ENCODE measurements around the gene CCDC60. TPM values are rescaled to one million over a fixed set of nuclear protein-coding genes. Genes with fewer than 3 reads are reported as not detected.

The CCDC60 gene
- total RNA-seq, 1 donor from 2014 or later = not detected

DNA sequence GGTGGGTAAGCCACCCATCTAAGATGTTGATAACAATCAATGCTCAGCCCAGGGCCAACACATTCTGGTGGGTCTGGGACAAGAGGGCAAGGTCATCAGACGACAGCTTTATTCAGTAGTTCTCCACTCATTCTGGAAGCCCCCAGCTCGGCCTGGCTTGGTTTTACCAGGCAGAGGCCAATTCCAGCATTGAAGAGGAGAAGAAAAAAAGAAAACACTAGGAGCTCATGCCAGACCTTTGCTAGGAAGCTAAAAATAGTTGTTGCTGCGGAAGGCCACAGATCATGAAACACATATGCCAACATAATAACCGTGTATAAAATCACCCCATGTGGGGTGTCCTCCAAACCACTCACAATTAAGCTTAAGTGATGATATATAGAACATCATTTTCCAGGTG lies 44.4 kb downstream of the CCDC60 start:
- H3K27me3 Mint-ChIP-seq = no peaks in the 10 kb centered on the region
- ChIA-PET CTCF (no interaction called here), POLR2A (no interaction called here)
- no peak for DNase-seq
- H3K9me3 Mint-ChIP-seq = peaks cover 5% of the 10 kb centered on the region
- H3K27ac Mint-ChIP-seq = no peak overlapping the region
- H3K36me3 Mint-ChIP-seq (ENCODE audit: low read depth) = no peaks in the 10 kb centered on the region
- intact Hi-C loops (cut with micrococcal nuclease) = no loop called here
- TF ChIP-seq, protein P1, sequence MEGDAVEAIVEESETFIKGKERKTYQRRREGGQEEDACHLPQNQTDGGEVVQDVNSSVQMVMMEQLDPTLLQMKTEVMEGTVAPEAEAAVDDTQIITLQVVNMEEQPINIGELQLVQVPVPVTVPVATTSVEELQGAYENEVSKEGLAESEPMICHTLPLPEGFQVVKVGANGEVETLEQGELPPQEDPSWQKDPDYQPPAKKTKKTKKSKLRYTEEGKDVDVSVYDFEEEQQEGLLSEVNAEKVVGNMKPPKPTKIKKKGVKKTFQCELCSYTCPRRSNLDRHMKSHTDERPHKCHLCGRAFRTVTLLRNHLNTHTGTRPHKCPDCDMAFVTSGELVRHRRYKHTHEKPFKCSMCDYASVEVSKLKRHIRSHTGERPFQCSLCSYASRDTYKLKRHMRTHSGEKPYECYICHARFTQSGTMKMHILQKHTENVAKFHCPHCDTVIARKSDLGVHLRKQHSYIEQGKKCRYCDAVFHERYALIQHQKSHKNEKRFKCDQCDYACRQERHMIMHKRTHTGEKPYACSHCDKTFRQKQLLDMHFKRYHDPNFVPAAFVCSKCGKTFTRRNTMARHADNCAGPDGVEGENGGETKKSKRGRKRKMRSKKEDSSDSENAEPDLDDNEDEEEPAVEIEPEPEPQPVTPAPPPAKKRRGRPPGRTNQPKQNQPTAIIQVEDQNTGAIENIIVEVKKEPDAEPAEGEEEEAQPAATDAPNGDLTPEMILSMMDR (IDR thresholded peaks at IDR 0.05) = no peak
- no peak for ATAC-seq (ENCODE audit: low read depth)
- no peak overlapping the region for H3K4me3 Mint-ChIP-seq
- H3K4me1 Mint-ChIP-seq = peaks cover 10% of the 10 kb centered on the region

DNA sequence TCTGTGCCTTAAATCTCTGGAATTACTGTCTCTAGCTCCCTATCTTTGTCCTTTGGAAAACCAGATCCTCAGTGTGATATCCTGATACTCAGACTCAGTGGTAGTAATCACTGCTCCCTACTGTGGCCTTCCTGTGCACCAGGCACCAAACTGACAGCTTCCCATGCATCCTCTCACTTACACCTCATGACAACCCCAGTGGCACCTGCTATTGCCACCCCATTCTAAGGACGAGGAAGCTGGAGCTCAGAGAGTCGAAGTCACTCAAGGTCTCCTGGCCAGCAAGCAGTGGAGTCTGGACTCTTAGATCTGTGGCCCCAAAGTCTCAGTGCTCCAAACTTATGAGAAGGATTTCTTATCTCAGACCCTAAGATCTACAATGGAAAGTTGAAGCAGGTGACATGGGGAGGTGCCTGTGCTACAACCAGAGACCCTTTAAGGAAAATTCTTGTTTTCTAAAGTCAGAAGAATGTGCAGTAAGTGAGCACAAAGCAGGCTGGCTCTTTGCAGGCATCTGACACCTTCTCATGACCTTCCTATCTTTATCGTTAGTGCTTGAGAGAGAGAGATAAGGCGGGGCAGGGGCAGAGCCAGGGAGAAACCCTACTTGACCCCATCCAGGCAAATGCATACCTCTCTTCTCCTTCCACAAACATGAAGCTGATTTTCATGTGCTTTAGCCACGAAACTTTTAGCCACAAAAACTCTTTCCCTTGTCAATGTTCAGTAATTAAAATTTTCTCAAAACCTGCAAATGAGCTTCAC lies 47.1 kb downstream of the CCDC60 start:
- peaks cover 5% of the 10 kb centered on the region for H3K9me3 Mint-ChIP-seq

DNA sequence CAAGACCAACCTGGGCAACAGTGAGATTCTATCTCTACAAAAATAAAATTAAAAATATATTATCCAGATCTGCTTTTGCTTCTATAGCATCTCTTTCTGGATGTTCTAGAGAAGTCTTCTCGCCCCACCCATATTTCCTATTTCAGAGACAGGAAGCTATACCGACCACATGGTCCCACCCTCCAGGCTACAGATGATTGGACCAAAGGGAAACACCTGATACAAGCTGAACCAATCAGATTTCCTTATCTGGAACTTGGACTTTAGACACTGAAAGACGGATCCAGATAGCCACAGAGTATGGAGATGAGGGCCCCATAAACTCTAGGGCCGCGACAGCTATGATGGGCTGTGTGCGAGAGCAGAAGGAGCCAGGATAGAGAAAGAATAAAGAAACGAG lies 48.7 kb downstream of the CCDC60 start:
- no peaks in the 10 kb centered on the region for H3K36me3 Mint-ChIP-seq (ENCODE audit: low read depth)
- TF ChIP-seq, protein P1 (IDR thresholded peaks at IDR 0.05) = no peak
- no peaks in the 10 kb centered on the region for H3K4me1 Mint-ChIP-seq
- ATAC-seq (ENCODE audit: low read depth) = no peak
- ChIA-PET CTCF (no interaction called here), POLR2A (no interaction called here)
- H3K27me3 Mint-ChIP-seq = peaks cover 8% of the 10 kb centered on the region
- no peak overlapping the region for H3K4me3 Mint-ChIP-seq
- no peak for DNase-seq
- H3K9me3 Mint-ChIP-seq = peaks cover 5% of the 10 kb centered on the region
- no peak overlapping the region for H3K27ac Mint-ChIP-seq
- intact Hi-C loops (cut with micrococcal nuclease) = no loop called here

More for the DNA sequence above, 47.1 kb downstream of the CCDC60 start:
- DNase-seq (no peak), ATAC-seq (ENCODE audit: low read depth) (no peak)
- ChIA-PET CTCF (no interaction called here), POLR2A (no interaction called here)
- Mint-ChIP-seq H3K27me3 (no peaks in the 10 kb centered on the region), H3K4me1 (no peaks in the 10 kb centered on the region), H3K4me3 (no peak overlapping the region), H3K36me3 (ENCODE audit: low read depth) (no peaks in the 10 kb centered on the region), H3K27ac (no peak overlapping the region)
- TF ChIP-seq, protein P1 (IDR thresholded peaks at IDR 0.05) = no peak
- intact Hi-C loops (cut with micrococcal nuclease) = no loop called here

DNA sequence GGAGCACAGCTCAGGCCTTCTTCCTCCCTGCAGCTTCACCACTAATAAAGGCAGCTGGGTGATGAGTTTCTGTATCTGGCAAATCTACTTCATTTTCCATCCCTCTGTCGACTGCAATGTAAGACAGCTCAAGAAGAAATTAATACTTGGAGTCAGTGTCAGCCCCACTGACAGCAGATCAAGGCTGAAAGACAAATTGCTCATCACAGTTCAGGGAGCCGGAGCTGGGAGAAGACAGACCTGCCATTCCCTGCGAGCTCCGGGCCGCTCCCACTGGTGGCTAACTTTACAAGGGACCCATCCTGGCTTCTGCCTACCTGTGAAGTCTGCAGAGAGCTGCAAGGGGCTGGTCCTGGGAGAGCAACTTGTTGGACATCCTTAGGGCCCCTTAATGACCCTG lies 49.8 kb downstream of the CCDC60 start:
- CTCF ChIA-PET = no interaction called here

DNA sequence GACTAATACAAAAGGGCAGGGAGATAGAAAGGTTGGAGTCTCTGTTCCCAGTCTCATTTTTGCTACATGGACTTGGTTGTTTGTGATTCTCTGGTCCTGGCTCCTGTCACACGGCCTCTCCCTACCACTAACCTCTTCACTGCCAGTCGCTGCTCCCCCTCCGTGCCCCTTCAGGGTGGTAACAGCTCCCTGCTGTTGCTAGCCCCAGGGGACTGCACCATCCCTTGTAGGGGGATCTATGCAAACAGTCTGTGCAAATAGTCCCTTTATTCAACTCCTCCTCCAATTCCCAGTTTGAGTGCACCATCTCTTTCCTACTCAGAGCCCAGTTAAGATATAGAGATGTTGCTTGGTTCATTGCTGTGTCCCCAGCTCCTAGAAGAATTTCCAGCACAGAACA lies 51.1 kb downstream of the CCDC60 start:
- TF ChIP-seq, protein P1 (IDR thresholded peaks at IDR 0.05) = no peak
- DNase-seq (no peak), ATAC-seq (ENCODE audit: low read depth) (no peak)
- peaks cover 13% of the 10 kb centered on the region for H3K27me3 Mint-ChIP-seq
- H3K27ac Mint-ChIP-seq = no peak overlapping the region
- intact Hi-C loops (cut with micrococcal nuclease) = no loop called here
- no peaks in the 10 kb centered on the region for H3K36me3 Mint-ChIP-seq (ENCODE audit: low read depth)
- CTCF ChIA-PET = no interaction called here
- peaks cover 5% of the 10 kb centered on the region for H3K9me3 Mint-ChIP-seq
- no peaks in the 10 kb centered on the region for H3K4me1 Mint-ChIP-seq
- H3K4me3 Mint-ChIP-seq = no peak overlapping the region
- POLR2A ChIA-PET = no interaction called here

More for the DNA sequence above, 49.8 kb downstream of the CCDC60 start:
- POLR2A ChIA-PET = no interaction called here
- Mint-ChIP-seq H3K9me3 (peaks cover 5% of the 10 kb centered on the region), H3K4me3 (no peak overlapping the region), H3K27ac (no peak overlapping the region), H3K4me1 (no peaks in the 10 kb centered on the region), H3K36me3 (ENCODE audit: low read depth) (no peaks in the 10 kb centered on the region), H3K27me3 (peaks cover 11% of the 10 kb centered on the region)
- intact Hi-C loops (cut with micrococcal nuclease) = no loop called here
- ATAC-seq (ENCODE audit: low read depth) (no peak), DNase-seq (no peak)
- TF ChIP-seq, protein P1 (IDR thresholded peaks at IDR 0.05) = no peak

Data from activated B cell treated with CpG ODN at 0.5 μM for 24 hours (primary cell).